SU-DHL-6 (cell line): ENCODE measurements around the gene NELL1.

Experiments used
- CTCF ChIP-seq: fragments of 200-600 bp; sonication (generic); IDR thresholded peaks from one replicate; pipeline ENCODE4 v1.5.1; 2017; ENCODE audit warnings: antibody characterized with exemption, mild to moderate bottlenecking, low read length, moderate library complexity; ENCODE audit not compliant: insufficient read depth, poor library complexity, severe bottlenecking
- EZH2phosphoT487 ChIP-seq: fragments of 200-600 bp; sonication (generic), shearing (Covaris generic); conservative IDR thresholded peaks from 2 replicates; pipeline ENCODE4 v1.6.1; 2018; ENCODE audit warnings: mild to moderate bottlenecking, antibody characterized with exemption, low read length, moderate library complexity, mixed read lengths

- TF ChIP-seq CTCF (no peak), EZH2phosphoT487 (no peak)
Observed at GRCh38 chr11:21040630-21041029, 371.2 kb downstream of the NELL1 start.
